SK-N-MC (cell line): ENCODE measurements around the gene GEMIN5.

ENCODE experiments used
- EZH2 ChIP-seq: fragments of 200-600 bp; sonication (generic); IDR thresholded peaks from one replicate; pipeline ENCODE4 v1.6.1; 2017; ENCODE audit warnings: antibody characterized with exemption
- POLR2AphosphoS5 ChIP-seq: IDR thresholded peaks from 2 replicates; pipeline ENCODE4 v1.6.1; 2012; ENCODE audit warnings: mild to moderate bottlenecking, low read depth, low read length, borderline replicate concordance

DNA sequence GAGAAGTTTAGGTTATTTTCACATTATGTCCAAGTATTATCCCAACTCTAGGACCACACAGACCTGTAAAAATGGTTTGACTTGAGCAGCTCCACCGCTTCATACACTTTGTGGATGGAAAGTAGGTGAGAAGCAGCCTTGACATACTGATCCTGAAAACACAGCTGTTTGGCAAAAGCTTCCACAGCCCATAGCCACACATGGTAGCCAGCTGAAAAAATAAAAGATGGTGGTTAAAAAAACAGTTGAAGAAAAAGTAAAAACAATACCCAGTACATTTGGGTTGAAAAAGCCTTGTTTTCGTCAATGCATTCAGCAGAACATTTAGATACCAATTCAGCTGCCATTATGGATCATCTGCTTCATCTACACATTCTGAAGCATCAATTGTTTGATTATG lies 36.7 kb downstream of the GEMIN5 start:
- no peak for TF ChIP-seq EZH2
- TF ChIP-seq POLR2AphosphoS5 = no peak
